Activated T-cell treated with anti-CD3 and anti-CD28 coated beads, Interleukin-2, amount 50 U/mL, for 4 hours (primary cell): ENCODE measurements around the gene NUS1. TPM values are rescaled to one million over a fixed set of nuclear protein-coding genes. Genes with fewer than 3 reads are reported as not detected.
"Not testable (repeated sequence)": the region's sequence is repeated elsewhere in the genome, so short reads cannot be mapped to it uniquely, and the experiment has no call there.

Experiments used
- ATAC-seq, 2 donors: fragments of 200-7000 bp; cut with Tn5 transposase; one replicate each; pipeline ENCODE4 v1.10.0; 2021
- DNase-seq: peaks from one replicate; pipeline ENCODE4 v3.0.0-alpha.2; 2020
- H3K27me3 Mint-ChIP-seq: one replicate; pipeline ENCODE4 v1.8.0; 2021; ENCODE audit warnings: low read depth, mixed read lengths
- H3K36me3 Mint-ChIP-seq: one replicate; pipeline ENCODE4 v1.8.0; 2022; ENCODE audit warnings: mixed read lengths; ENCODE audit not compliant: insufficient read depth
- H3K4me1 Mint-ChIP-seq: one replicate; pipeline ENCODE4 v1.8.0; 2021; ENCODE audit warnings: low read depth, mixed read lengths
- H3K4me3 Mint-ChIP-seq: one replicate; pipeline ENCODE4 v1.8.0; 2021; ENCODE audit warnings: mild to moderate bottlenecking, moderate library complexity, mixed read lengths
- H3K9me3 Mint-ChIP-seq: one replicate; pipeline ENCODE4 v1.8.0; 2021; ENCODE audit warnings: mixed read lengths
- total RNA-seq, 3 donors: library from RNA; stranded (reverse); gene quantifications; one replicate each; pipeline ENCODE4 v1.2.1, GENCODE V29; 2021

The NUS1 gene
- total RNA-seq, 3 donors from 2014 or later = 74.2 to 81.9 (median 81.4) TPM

- not testable (repeated sequence) for H3K4me3 Mint-ChIP-seq, H3K36me3 Mint-ChIP-seq, H3K4me1 Mint-ChIP-seq, H3K9me3 Mint-ChIP-seq, DNase-seq, H3K27me3 Mint-ChIP-seq, ATAC-seq
These were observed 75.4 kb downstream of the NUS1 start for GRCh38 chr6:117750675-117751074.

Other genes with a start within 250 kb of the NUS1 start
- under 1 TPM in 2 of 3 donors, not detected in 1; 0.03 TPM for gene ROS1, start 249.5 kb upstream of the NUS1 start, total RNA-seq
- gene DCBLD1, start 192.8 kb upstream of the NUS1 start, total RNA-seq = 1 to 10 TPM; 1.5 to 1.9 (median 1.5) TPM
- gene GOPC, start 73.0 kb upstream of the NUS1 start, total RNA-seq = 10 to 100 TPM; 20.7 to 21.3 (median 20.9) TPM
- under 1 TPM; 0.13 to 0.27 (median 0.21) TPM for gene SLC35F1, start 231.8 kb downstream of the NUS1 start, total RNA-seq